ENCODE data around the gene CLNK.

The CLNK gene

GRCh38 chr4:10441512-10441911, 243.1 kb downstream of the CLNK start:
- DNase-seq = no peak

DNA sequence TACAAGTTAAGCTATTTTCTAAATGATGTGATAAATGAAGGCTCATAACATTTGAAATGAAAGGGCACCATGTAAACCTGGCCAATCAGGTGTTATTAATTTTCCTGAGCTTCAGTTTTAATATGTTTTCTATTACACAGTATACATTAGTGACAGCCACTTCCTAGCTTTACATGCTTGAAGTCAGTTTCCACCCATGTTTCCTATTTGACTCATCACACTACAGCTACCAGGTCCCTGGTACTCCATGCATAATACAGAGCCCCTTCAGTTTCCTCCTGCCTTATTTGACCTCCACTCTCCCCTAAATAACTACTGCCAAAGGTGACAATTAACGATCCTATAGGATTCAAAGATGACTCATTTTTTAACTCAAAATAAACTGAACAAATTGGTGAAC, 245.6 kb downstream of the CLNK start:
- no peak for DNase-seq

GRCh38 chr4:10437735-10438134, 246.8 kb downstream of the CLNK start:
- DNase-seq = no peak
